AG04450 (cell line): ENCODE measurements around the gene RAB11FIP3. TPM values are rescaled to one million over a fixed set of nuclear protein-coding genes. Genes with fewer than 3 reads are reported as not detected.

Experiments used
- CTCF ChIA-PET: fragments of 300-600, 350-600 bp; formaldehyde crosslinking; extraction: SDS; loops from one replicate; lab custom pipeline; 2022; ENCODE audit warnings: antibody characterized with exemption, inconsistent platforms; lab: Charles Lee
- POLR2A ChIA-PET: fragments of 350-600 bp; formaldehyde crosslinking; extraction: SDS; loops from one replicate; lab custom pipeline; 2021; ENCODE audit warnings: antibody characterized with exemption, inconsistent platforms; lab: Yijun Ruan, JAX
- DNase-seq: peaks from one replicate; pipeline ENCODE4 v3.0.0-alpha.2; 2011; ENCODE audit warnings: low read depth, low spot score
- H3K27ac ChIP-seq: one replicate; pipeline ENCODE4 v1.5.1; 2012; ENCODE audit warnings: low read depth, low read length, control low read depth
- H3K27me3 ChIP-seq: one replicate; pipeline ENCODE4 v1.6.0; 2012; ENCODE audit warnings: low read length; ENCODE audit not compliant: control insufficient read depth, insufficient read depth
- H3K4me3 ChIP-seq: 2 replicates; pipeline ENCODE4 v1.5.1; 2011; ENCODE audit warnings: mild to moderate bottlenecking, low read depth, low read length, control low read depth
- H3K9me3 ChIP-seq: 2 replicates; pipeline ENCODE4 v1.5.1; 2012; ENCODE audit warnings: low read length; ENCODE audit not compliant: control insufficient read depth, insufficient read depth
- CTCF ChIP-seq: IDR thresholded peaks from 2 replicates; pipeline ENCODE4 v1.5.1; 2011; ENCODE audit warnings: low read depth, low read length, control low read depth, inconsistent platforms
- polyA plus RNA-seq: library from polyadenylated mRNA; depleted of rRNA; stranded (reverse); fragments of >200 nt; gene quantifications from 2 replicates; pipeline ENCODE4 v1.2.3, GENCODE V29; 2011

RAB11FIP3 gene
- polyA plus RNA-seq, 1 experiment = 6.9 TPM

GRCh38 chr16:396605-397004 lies 28.8 kb upstream of the RAB11FIP3 start:
- ChIA-PET POLR2A (no interaction called here), CTCF (no interaction called here)
- Histone ChIP-seq H3K4me3 (peak overlapping the region; percentile 64), H3K27me3 (no peaks in the 10 kb centered on the region), H3K27ac (no peak overlapping the region), H3K9me3 (peaks cover 7% of the 10 kb centered on the region)
- TF ChIP-seq CTCF = no peak
- no peak for DNase-seq

- ChIA-PET CTCF (no interaction called here), POLR2A (interaction anchor here (0.6 kb wide), 1 partner anchor 77 kb away, joined by 3 read pairs; no protein-coding TSS in a partner anchor)
- peak within 1 kb of the TSS; percentile 64 for H3K4me3 ChIP-seq
- H3K27me3 ChIP-seq = no peaks in the 10 kb centered on the region
- peaks cover under 1% of the 10 kb centered on the region for H3K9me3 ChIP-seq
- peak within 1 kb of the TSS; percentile 47 for H3K27ac ChIP-seq
- no peak for TF ChIP-seq CTCF
- no peak for DNase-seq
Observed at GRCh38 chr16:397135-397661, 28.3 kb upstream of the RAB11FIP3 start, which contains the start of gene NME4. Gene NME4 (plus strand): TSS chr16:397199. CDS start chr16:397223, 24 bp downstream.

- Histone ChIP-seq H3K4me3 (peak overlapping the region; percentile 21; the same call in 1 of the 2 replicates), H3K9me3 (no peaks in the 10 kb centered on the region; the same call in 1 of the 2 replicates), H3K27me3 (no peaks in the 10 kb centered on the region), H3K27ac (peak overlapping the region; percentile 47)
- CTCF ChIA-PET = no interaction called here
- POLR2A ChIA-PET = interaction anchor here (0.6 to 0.7 kb wide), 2 partner anchors 11 to 76 kb away, joined by 3 to 4 read pairs; no protein-coding TSS in a partner anchor
- DNase-seq = no peak
- peak; percentile 42 for TF ChIP-seq CTCF
Observed at GRCh38 chr16:397736-398332, 27.6 kb upstream of the RAB11FIP3 start.

GRCh38 chr16:398561-399339 lies 26.7 kb upstream of the RAB11FIP3 start:
- no peak overlapping the region for H3K4me3 ChIP-seq
- CTCF ChIA-PET = no interaction called here
- H3K27ac ChIP-seq = no peak overlapping the region
- DNase-seq = no peak
- POLR2A ChIA-PET = interaction anchor here (0.7 kb wide), 1 partner anchor 10 kb away, joined by 4 read pairs; no protein-coding TSS in a partner anchor
- TF ChIP-seq CTCF = no peak
- H3K9me3 ChIP-seq = no peaks in the 10 kb centered on the region; the same call in 1 of the 2 replicates
- H3K27me3 ChIP-seq = no peaks in the 10 kb centered on the region
